ENCODE data around the gene GNAT3.

Gene GNAT3

DNA sequence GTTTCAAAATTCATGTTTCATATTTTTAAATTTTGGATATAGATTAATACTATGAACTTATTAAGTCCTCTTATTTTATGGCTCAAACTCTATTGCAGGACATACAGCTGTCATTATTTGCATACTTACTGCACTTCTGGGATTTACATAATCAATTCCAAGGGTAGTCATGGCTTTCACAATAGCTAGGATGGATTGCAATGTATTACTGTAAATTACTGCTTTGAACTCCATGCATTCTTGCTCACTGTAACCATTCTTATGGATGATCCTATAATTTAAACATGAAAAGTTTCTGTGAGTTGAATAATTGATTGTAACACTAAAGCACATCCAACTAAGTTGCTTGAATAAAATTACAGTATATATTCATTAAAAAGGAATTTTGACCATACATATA is 23.5 kb downstream of the GNAT3 start:
- H3K36me3 ChIP-seq (ENCODE audit: insufficient read depth, low read length): no peaks in the 10 kb centered on the region
- no peak overlapping the region for H2AFZ ChIP-seq (ENCODE audit: low read depth, low read length)
- no peak overlapping the region for H3K4me3 ChIP-seq (ENCODE audit: low read depth in 1 of 2, low read length in 2 of 2)
- no peak overlapping the region for H3K9ac ChIP-seq (ENCODE audit: low read depth, low read length)
- no peak overlapping the region for H3K27ac ChIP-seq (ENCODE audit: low read length)
- TF ChIP-seq, protein P1, sequence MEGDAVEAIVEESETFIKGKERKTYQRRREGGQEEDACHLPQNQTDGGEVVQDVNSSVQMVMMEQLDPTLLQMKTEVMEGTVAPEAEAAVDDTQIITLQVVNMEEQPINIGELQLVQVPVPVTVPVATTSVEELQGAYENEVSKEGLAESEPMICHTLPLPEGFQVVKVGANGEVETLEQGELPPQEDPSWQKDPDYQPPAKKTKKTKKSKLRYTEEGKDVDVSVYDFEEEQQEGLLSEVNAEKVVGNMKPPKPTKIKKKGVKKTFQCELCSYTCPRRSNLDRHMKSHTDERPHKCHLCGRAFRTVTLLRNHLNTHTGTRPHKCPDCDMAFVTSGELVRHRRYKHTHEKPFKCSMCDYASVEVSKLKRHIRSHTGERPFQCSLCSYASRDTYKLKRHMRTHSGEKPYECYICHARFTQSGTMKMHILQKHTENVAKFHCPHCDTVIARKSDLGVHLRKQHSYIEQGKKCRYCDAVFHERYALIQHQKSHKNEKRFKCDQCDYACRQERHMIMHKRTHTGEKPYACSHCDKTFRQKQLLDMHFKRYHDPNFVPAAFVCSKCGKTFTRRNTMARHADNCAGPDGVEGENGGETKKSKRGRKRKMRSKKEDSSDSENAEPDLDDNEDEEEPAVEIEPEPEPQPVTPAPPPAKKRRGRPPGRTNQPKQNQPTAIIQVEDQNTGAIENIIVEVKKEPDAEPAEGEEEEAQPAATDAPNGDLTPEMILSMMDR (IDR thresholded peaks at IDR 0.05; ENCODE audit: borderline replicate concordance, extremely low read depth, low read length, poor library complexity, severe bottlenecking): no peak
- DNase-seq: no peak
- H3K79me2 ChIP-seq (ENCODE audit: insufficient read depth, low read length): no peaks in the 10 kb centered on the region
- H4K20me1 ChIP-seq (ENCODE audit: insufficient read depth, low read length): no peaks in the 10 kb centered on the region
- ATAC-seq (ENCODE audit: insufficient read depth, low read depth): no peak
- H3K9me3 ChIP-seq (ENCODE audit: insufficient read depth, low read length, severe bottlenecking): no peaks in the 10 kb centered on the region
- H3K4me1 ChIP-seq (ENCODE audit: insufficient read depth, low read length): no peaks in the 10 kb centered on the region
- no peak overlapping the region for H3K4me2 ChIP-seq (ENCODE audit: insufficient read depth, low read length)
- H3K27me3 ChIP-seq (ENCODE audit: insufficient read depth, low read length, poor library complexity): no peaks in the 10 kb centered on the region

DNA sequence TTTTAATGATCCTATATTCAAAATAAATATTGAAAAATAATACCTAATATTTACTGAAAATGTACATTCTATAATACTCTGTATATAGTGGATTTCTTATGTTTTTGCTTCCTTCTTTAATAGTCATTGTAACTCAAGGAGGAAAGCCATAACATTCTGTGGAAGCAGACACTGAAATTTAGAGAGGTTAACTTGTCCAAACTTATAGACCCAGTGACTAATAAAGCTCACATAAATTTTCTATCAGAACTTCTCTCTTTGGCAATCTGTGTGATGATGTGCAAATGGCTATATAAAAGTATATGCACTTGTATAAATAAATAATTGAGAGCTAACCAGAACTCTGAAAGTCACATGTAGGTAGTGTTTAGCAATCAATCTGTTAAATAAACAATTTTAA is 26.1 kb downstream of the GNAT3 start:
- TF ChIP-seq EZH2 (IDR thresholded peaks at IDR 0.05; ENCODE audit: borderline replicate concordance, low read depth, low read length, severe bottlenecking): no peak
- TF ChIP-seq, protein P1 (IDR thresholded peaks at IDR 0.05; ENCODE audit: borderline replicate concordance, extremely low read depth, low read length, poor library complexity, severe bottlenecking): no peak
- H2AFZ ChIP-seq (ENCODE audit: low read depth, low read length): no peak overlapping the region
- H3K27me3 ChIP-seq (ENCODE audit: insufficient read depth, low read length, poor library complexity): no peaks in the 10 kb centered on the region
- no peaks in the 10 kb centered on the region for H3K4me1 ChIP-seq (ENCODE audit: insufficient read depth, low read length)
- ATAC-seq (ENCODE audit: insufficient read depth, low read depth) (no peak), DNase-seq (no peak)
- H3K27ac ChIP-seq (ENCODE audit: low read length): no peak overlapping the region
- H3K9ac ChIP-seq (ENCODE audit: low read depth, low read length): no peak overlapping the region
- no peaks in the 10 kb centered on the region for H4K20me1 ChIP-seq (ENCODE audit: insufficient read depth, low read length)
- no peaks in the 10 kb centered on the region for H3K79me2 ChIP-seq (ENCODE audit: insufficient read depth, low read length)
- no peak overlapping the region for H3K4me2 ChIP-seq (ENCODE audit: insufficient read depth, low read length)
- H3K36me3 ChIP-seq (ENCODE audit: insufficient read depth, low read length): no peaks in the 10 kb centered on the region
- H3K9me3 ChIP-seq (ENCODE audit: insufficient read depth, low read length, severe bottlenecking): no peaks in the 10 kb centered on the region
- H3K4me3 ChIP-seq (ENCODE audit: low read depth in 1 of 2, low read length in 2 of 2): no peak overlapping the region

DNA sequence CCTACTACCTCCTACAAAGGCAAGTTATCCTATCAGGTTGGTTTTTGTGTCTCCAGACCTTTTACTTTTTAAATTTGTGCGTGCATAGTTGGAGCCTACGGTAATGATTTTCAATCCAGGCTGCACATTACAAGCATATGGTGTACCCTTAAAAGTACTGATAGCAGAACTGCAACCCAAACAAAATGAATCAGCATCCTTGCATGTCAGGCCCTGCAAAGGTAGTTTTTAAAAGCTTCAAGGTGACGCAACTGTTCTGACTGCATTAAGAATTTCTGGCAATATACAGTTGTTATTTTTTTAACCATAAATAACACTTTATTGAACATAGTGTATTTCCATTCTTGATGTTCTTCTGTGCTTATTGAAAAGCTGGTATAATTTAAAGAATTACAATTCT is 28.9 kb downstream of the GNAT3 start:
- Histone ChIP-seq H3K79me2 (ENCODE audit: insufficient read depth, low read length) (no peaks in the 10 kb centered on the region), H3K27ac (ENCODE audit: low read length) (no peak overlapping the region), H3K4me1 (ENCODE audit: insufficient read depth, low read length) (no peaks in the 10 kb centered on the region), H3K36me3 (ENCODE audit: insufficient read depth, low read length) (no peaks in the 10 kb centered on the region), H3K9ac (ENCODE audit: low read depth, low read length) (no peak overlapping the region), H3K9me3 (ENCODE audit: insufficient read depth, low read length, severe bottlenecking) (no peaks in the 10 kb centered on the region), H3K27me3 (ENCODE audit: insufficient read depth, low read length, poor library complexity) (no peaks in the 10 kb centered on the region), H2AFZ (ENCODE audit: low read depth, low read length) (no peak overlapping the region), H3K4me2 (ENCODE audit: insufficient read depth, low read length) (no peak overlapping the region), H4K20me1 (ENCODE audit: insufficient read depth, low read length) (no peaks in the 10 kb centered on the region), H3K4me3 (ENCODE audit: low read depth in 1 of 2, low read length in 2 of 2) (no peak overlapping the region)
- ATAC-seq (ENCODE audit: insufficient read depth, low read depth): no peak
- TF ChIP-seq, protein P1 (IDR thresholded peaks at IDR 0.05; ENCODE audit: borderline replicate concordance, extremely low read depth, low read length, poor library complexity, severe bottlenecking): no peak
- TF ChIP-seq EZH2 (IDR thresholded peaks at IDR 0.05; ENCODE audit: borderline replicate concordance, low read depth, low read length, severe bottlenecking): no peak
- DNase-seq: no peak

Data from DND-41 (cell line).